SH-SY5Y (cell line): ENCODE measurements around the gene ARMC6.

Experiments used
- GATA2 ChIP-seq: IDR thresholded peaks from 2 replicates; pipeline ENCODE4 v1.6.1; 2011; ENCODE audit warnings: mild to moderate bottlenecking, low read depth, low read length
- GATA3 ChIP-seq: IDR thresholded peaks from 2 replicates; pipeline ENCODE4 v1.6.1; 2011; ENCODE audit warnings: low read depth, mild to moderate bottlenecking, low read length, moderate library complexity

Gene ARMC6

DNA sequence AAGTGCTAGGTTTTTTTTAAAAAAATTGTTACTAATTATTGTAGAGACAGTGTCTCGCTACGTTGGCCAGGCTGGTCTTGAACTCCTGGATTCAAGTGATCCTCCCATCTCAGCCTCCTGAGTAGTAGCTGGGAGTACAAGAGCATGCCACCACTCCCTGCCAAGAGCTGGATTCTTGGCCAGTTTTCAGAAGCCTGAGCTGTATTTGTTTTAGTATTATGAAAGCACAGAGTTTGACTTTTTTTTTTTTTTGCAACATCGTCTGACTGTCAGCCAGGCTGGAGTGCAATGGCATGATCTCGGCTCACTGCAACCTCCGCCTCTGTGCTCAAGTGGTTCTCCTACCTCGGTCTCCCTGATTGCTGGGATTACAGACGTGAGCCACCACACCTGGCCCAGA, 7.0 kb downstream of the ARMC6 start:
- TF ChIP-seq GATA3 = no peak
- no peak for TF ChIP-seq GATA2

GRCh38 chr19:19042732-19043280, 9.4 kb downstream of the ARMC6 start:
- no peak for TF ChIP-seq GATA3
- TF ChIP-seq GATA2 = no peak

DNA sequence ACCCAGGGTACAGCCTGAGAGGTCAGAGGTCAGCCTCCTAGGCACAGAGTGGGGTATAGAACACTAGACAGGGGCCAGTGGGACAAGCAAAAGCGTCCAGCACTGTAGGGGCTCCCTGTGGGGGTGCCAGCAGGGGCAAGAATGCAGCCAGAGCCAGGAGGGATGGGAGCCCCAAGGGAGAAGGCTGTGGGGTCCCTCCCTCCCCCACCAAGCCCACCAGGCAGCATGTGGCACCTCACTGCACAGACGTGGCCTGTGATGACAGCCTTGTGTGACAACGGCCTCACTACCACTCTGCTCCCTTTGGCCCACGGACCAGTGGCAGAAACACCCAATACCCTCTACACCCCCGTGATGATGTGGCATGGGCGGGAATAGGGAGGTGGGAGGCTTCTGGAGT, 10.1 kb downstream of the ARMC6 start:
- TF ChIP-seq GATA3 (no peak), GATA2 (no peak)

- TF ChIP-seq GATA2 (no peak), GATA3 (no peak)
Measured at GRCh38 chr19:19043881-19044280, 10.5 kb downstream of the ARMC6 start.

DNA sequence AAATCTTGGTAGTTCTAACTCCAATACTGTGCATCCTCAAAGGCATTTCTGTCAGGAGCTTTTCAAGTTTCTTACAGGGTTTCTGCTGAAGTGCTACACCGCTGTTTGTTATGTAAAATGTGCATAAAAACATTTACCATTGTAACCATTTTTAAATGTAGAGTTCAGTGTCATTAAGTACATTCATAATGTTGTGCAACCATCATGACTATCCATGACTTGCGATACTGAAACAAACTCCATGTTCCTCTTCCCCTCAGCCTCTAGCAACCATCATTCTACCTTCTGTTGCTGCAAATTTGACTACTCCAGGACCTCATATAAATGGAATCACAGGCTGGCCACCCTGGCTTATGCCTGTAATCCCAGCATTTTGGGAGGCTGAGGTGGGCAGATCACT, 16.0 kb downstream of the ARMC6 start:
- TF ChIP-seq GATA2 (no peak), GATA3 (no peak)

GRCh38 chr19:19050104-19050503, 16.7 kb downstream of the ARMC6 start:
- TF ChIP-seq GATA3 = no peak
- no peak for TF ChIP-seq GATA2

GRCh38 chr19:19050731-19051130, 17.3 kb downstream of the ARMC6 start:
- TF ChIP-seq GATA3 = no peak
- no peak for TF ChIP-seq GATA2

DNA sequence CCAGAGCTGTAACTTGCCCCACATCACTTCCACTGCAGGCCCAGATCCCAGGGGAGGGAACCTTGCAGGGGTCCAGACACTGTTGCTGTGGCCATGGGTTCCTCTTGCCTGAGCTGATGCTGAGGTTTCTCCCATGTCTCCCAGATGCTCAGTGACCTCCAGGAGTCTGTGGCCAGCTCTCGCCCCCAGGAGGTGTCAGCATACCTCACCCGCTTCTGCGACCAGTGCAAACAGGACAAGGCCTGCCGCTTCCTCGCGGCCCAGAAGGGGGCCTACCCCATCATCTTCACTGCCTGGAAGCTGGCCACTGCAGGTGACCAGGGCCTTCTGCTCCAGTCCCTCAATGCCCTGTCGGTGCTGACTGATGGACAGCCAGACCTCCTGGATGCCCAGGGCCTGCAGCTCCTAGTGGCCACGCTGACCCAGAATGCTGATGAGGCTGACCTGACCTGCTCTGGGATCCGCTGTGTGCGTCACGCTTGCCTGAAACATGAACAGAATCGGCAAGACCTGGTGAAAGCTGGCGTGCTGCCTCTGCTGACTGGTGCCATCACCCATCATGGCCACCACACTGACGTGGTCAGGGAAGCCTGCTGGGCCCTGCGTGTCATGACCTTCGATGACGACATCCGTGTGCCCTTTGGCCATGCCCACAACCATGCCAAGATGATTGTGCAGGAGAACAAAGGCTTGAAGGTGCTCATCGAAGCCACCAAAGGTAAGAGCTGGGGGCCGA, 18.2 kb downstream of the ARMC6 start:
- no peak for TF ChIP-seq GATA2
- TF ChIP-seq GATA3 = no peak

DNA sequence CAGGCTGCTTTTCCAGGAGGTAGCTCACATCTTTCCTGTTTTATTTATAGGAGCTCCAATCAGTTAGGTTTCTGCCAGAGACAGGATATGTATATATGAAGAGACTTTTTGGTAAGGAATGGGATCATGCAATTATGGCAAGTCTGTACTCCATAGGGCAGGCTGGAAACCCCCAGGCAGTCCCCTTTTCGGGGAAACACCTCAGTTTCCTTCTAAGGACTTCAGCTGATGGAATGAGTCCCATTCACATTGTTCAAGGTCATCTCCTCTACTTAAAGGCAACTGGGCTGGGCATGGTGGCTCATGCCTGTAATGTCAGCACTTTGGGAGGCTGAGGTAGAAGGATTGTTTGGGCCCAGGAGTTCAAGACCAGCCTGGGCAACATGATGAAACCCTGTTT, 19.5 kb downstream of the ARMC6 start:
- TF ChIP-seq GATA3 = no peak
- TF ChIP-seq GATA2 = no peak

- TF ChIP-seq GATA3 (no peak), GATA2 (no peak)
Measured at GRCh38 chr19:19053508-19054314, 20.3 kb downstream of the ARMC6 start.

DNA sequence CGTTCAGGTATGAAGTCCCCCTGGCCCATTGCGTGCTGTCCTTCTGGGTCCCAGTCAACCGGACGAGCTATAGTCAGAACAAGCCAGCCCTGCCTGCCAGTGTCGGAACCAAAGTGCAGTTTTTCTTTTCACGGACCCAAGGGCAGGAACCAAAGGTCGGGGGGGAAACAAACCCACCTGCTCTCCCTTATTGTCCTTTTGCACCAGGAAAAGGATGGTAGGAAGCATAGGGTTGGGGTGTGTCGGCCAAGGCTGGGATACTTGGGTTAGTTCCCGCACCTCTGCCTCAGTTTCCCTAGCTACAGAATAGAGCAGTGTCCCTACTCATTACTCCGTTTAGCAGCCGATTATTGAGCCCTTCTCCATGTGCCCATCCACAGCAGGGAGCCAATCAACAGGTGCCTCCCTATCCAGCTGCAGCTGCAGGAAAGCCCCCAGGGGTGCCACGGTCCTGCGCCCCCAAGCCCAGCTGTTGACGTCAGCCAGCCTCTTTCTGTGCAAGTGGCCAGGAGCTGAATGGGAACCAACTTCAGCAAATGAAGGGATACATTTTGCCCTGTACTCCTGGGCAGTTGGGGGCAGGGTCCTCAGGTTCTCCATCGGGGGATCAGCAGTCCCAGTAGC, 21.0 kb downstream of the ARMC6 start:
- TF ChIP-seq GATA2 (no peak), GATA3 (no peak)

GRCh38 chr19:19054939-19055440, 21.6 kb downstream of the ARMC6 start:
- TF ChIP-seq GATA2 = no peak
- TF ChIP-seq GATA3 = no peak

GRCh38 chr19:19055701-19056100, 22.3 kb downstream of the ARMC6 start:
- TF ChIP-seq GATA2 (no peak), GATA3 (no peak)

- no peak for TF ChIP-seq GATA2
- TF ChIP-seq GATA3 = no peak
Measured at GRCh38 chr19:19056636-19057275, 23.4 kb downstream of the ARMC6 start.

DNA sequence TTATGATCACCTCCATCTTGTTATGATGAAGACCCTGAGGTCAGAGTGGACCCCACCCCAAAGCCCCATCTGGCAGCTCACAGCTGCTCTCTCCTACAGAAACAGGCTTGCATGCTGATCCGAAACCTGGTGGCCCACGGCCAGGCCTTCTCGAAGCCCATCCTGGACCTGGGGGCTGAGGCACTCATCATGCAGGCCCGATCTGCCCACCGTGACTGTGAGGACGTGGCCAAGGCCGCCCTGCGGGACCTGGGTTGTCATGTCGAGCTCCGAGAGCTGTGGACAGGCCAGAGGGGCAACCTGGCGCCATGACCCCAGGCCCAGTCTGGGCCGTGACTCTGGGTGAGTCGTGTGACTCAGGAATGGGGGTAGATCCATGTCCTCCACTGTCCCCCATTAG, 23.9 kb downstream of the ARMC6 start:
- TF ChIP-seq GATA2 (no peak), GATA3 (no peak)
